ENCODE results near the gene POGLUT2.

DNA sequence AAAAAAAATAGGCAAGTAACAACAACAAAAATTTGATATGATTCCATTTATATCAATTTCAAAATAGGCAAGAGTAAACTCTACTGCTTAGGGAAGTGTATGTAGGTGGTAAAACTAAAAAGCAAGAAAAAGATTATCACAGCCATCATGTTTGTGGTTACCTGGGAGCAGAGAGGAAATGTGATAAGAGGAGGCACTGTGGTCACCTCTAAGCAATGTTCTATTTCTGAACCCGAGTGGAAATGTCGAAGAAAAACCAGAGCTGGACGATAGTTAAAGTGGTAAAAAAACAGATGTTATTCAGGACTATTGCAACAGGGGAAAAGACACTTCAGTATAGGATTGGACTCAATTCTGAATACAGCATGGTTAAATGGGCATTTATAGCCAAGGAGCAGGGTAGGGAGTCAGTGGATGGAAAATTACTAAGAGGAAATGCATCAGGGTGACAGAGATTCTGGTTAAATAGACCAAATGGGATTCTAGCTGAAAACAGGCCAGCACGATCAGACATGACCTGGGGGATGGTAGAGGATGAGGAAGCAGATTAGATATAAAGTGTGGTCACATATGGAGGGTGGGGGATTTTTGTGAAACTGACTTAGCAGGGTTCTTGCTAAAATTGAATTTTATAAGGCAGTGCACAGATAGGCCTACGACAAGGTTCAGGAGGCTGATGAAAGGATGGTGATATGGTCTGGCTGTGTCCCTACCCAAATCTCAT lies 19.2 kb downstream of the POGLUT2 start:
- TF ChIP-seq EZH2 (IDR thresholded peaks at IDR 0.05) (no peak), POLR2AphosphoS5 (IDR thresholded peaks at IDR 0.05; ENCODE audit: borderline replicate concordance, low read depth, low read length) (no peak), FOXP2 (optimal IDR thresholded peaks at IDR 0.05; ENCODE audit: control extremely low read depth, extremely low read length, insufficient read depth) (no peak)

All from SK-N-MC (cell line).